PC-9 (cell line): Measurements from ENCODE around the gene PLCE1.

Experiments used
- EZH2 ChIP-seq: fragments of 200-600 bp; sonication (generic); IDR thresholded peaks from 2 replicates; pipeline ENCODE4 v1.8.0; 2017; ENCODE audit warnings: antibody characterized with exemption, low read depth
- TF ChIP-seq, protein P1 (sequence below): fragments of 200-600 bp; sonication (generic); conservative IDR thresholded peaks from 2 replicates; pipeline ENCODE4 v1.6.1; 2017; ENCODE audit warnings: mixed run types, antibody characterized with exemption, mild to moderate bottlenecking, moderate library complexity

DNA sequence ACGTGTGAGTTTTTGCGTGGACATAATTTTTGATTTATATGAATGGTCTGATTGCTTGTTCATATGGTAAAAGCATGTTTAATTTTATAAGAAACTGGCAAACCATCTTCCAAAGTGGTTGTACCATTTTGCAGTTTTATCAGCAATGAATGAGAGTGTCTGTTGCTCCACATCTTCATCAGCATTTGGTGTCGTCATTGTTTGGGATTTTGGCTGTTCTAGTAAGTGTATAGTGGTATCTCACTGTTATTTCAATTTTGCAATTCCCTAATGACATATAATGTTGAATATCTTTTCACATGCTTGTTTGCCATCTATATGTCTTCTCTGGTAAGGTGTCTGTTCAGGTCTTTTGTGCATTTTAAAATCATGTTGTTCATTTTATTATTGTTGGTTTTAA is 13.2 kb upstream of the PLCE1 start:
- TF ChIP-seq EZH2: no peak
- TF ChIP-seq, protein P1, sequence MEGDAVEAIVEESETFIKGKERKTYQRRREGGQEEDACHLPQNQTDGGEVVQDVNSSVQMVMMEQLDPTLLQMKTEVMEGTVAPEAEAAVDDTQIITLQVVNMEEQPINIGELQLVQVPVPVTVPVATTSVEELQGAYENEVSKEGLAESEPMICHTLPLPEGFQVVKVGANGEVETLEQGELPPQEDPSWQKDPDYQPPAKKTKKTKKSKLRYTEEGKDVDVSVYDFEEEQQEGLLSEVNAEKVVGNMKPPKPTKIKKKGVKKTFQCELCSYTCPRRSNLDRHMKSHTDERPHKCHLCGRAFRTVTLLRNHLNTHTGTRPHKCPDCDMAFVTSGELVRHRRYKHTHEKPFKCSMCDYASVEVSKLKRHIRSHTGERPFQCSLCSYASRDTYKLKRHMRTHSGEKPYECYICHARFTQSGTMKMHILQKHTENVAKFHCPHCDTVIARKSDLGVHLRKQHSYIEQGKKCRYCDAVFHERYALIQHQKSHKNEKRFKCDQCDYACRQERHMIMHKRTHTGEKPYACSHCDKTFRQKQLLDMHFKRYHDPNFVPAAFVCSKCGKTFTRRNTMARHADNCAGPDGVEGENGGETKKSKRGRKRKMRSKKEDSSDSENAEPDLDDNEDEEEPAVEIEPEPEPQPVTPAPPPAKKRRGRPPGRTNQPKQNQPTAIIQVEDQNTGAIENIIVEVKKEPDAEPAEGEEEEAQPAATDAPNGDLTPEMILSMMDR: no peak
